Activated CD4-positive, CD25-positive, alpha-beta regulatory T cell treated with anti-CD3 and anti-CD28 coated beads, Interleukin-2, amount 50 U/mL, for 24 hours (primary cell): ENCODE data around the gene SHB.

Experiments
- ATAC-seq, 2 donors: fragments of 150-1000 bp; cut with Tn5 transposase; one replicate each; pipeline ENCODE4 v1.10.0; 2021; ENCODE audit warnings: mild to moderate bottlenecking in 1 of 2, moderate library complexity in 1 of 2

SHB gene

DNA sequence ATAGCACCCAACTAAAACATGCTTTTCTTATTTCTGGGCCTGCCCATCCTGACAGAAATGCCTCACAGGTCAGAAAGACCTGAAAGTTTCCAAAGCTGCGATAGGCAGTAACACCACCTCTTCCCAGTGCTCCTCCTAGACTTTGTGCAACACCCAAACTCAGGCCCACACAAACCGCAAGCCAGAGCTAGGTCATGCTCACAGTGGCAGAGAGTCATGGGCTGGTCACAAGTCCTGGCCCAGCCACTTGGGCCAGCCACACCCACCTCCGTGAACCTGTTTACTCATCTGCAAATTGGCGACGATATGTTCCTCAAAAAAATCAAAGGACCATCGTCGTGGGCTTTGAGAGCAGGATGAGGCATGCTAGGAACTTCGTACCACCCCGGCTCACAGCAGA is 121.0 kb downstream of the SHB start:
- ATAC-seq = no peak

- no peak for ATAC-seq
Measured at GRCh38 chr9:37947471-37947870, 121.6 kb downstream of the SHB start.

DNA sequence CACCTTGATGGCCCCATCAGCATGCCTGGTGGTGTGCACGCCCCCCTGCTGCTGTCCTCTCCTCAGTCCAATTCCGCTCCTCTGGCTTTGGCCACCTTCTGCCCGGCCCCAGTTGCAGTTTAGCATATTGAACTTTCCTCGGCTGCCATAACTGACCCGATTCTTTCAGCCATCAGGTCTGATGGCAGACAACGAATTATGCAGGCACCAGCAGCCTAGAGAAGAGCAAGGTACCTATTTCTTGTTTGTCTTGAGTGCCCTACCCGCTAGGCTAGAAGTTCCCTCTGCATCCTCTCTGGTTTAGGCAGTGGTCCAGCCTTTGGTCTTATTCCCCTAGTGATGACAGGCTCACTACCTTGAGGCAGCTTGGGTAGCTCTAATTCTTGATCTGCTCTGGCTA is 122.1 kb downstream of the SHB start:
- no peak for ATAC-seq

DNA sequence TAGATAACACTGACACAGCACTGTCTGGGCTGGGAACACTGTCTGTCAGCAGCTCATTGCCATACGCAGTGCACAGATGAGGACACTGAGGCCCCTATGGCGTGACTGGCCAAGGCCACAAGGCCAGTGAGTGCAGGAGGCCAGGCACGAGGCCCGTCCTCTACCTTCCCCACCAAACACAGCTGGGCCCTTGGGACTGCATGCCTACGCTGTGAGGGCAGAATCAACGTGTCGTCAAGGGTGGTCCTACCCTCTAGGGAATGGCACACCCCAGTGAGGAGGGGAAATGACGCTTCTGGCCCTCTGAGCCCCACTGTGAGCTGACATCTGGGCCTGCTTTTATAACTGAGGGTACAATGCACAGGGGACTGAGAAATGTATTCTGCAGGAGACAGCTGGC is 123.0 kb downstream of the SHB start:
- ATAC-seq = no peak

- ATAC-seq = no peak
Measured at GRCh38 chr9:37944671-37945481, 124.2 kb downstream of the SHB start.

- no peak for ATAC-seq
Measured at GRCh38 chr9:37944266-37944650, 124.8 kb downstream of the SHB start.

DNA sequence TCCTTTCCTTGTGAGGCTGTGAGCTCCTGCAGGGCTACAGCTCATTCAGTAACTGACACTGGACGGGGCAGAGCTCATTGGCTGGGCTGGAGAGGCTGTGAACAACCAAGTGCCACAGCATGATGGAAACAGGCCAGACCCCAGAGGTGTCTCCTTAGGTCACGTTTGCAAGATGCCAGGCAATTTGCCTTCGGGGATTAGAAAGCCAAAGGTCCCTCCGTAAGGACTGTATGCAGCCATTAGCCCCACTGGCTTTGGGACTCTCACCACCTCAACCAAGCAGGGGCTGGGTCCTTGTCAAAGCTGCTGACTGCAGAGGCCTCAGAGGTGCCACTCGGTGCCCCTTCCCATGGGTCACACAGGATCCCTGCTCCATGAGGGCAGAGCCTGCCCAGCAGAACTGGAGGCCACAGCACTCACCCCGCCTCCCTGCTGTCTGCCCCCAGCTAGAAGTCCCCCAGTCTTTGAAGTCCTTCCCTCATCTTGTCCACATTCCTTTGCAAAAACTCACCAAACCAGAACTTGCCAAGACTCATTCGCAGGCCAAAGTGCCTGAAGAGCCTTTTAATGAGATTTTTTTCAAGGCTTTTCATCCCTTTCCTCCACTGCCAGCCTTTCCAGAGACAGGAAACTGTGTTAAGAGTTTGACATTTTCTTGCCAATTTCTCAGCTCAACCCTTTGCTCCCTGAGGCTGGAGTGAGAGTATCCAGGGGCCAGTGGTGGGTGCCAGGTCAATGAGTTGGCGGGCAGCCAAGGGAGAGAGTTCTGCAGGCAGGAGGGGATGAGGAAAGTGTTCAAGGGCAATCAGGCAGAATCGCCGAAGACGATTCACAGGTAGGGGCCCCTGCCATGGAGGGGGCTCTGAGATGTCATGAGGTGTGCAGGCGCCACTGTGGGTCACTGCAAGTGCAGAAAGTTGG is 125.4 kb downstream of the SHB start:
- ATAC-seq = no peak

DNA sequence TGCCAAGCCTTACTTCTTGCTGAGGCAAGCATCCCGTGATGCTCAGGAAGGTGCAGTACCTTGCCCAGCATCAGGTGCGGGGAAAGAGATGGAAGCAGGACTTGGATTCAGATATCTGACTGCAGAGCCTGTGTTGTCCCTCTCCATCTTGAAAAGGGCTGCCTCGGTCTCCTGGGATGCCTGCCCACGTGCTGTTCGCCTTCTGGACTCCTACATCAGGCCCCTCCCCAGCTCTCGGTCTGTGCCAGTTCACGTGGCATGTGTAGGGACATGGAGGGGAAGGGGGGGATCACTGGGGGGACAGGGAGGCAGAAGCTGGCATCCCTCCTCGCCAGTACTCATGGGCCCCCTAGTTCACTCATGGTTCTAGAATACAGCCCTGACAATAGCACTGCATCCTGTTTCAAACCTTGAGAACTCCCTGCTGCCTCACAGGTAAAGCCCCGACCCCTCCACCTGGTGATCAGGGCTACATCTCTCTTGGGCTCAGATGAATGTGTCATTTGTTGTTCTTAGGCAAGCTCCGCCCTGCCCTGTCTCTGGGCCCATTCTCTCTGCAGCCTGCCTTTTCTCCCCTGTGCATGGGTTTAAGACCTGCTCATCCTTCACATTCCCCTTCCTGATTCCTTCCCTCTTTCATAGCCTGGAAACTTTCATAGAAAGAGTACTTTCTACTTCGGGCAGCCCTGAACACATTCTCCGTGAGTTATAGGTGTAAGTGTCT is 126.2 kb downstream of the SHB start:
- no peak for ATAC-seq

GRCh38 chr9:37941253-37941652 is 127.8 kb downstream of the SHB start:
- no peak for ATAC-seq

GRCh38 chr9:37939575-37940095 is 129.4 kb downstream of the SHB start:
- ATAC-seq = no peak

- ATAC-seq = no peak
Measured at GRCh38 chr9:37938121-37938891, 130.7 kb downstream of the SHB start.

- ATAC-seq = no peak
Measured at GRCh38 chr9:37937366-37937765, 131.7 kb downstream of the SHB start.

- ATAC-seq = no peak
Measured at GRCh38 chr9:37936965-37937364, 132.1 kb downstream of the SHB start.

DNA sequence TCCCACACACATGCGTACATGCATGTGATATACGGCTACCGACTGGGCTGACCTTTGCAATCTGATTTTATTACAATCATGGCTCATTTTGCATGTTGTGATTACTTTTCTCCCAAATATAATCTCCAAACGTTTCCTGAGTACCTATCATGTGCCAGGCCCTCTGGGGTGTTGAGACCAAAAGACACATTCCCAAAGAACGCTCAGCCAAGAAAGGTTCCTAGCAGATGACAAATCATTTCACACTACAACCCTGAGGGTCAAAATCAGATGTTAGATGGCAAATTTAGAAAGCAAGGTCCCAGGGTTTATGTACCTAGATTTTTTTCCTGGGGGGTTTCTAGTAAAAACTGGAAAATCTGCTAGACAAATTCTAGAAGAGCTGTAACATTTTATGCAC is 132.7 kb downstream of the SHB start:
- no peak for ATAC-seq

DNA sequence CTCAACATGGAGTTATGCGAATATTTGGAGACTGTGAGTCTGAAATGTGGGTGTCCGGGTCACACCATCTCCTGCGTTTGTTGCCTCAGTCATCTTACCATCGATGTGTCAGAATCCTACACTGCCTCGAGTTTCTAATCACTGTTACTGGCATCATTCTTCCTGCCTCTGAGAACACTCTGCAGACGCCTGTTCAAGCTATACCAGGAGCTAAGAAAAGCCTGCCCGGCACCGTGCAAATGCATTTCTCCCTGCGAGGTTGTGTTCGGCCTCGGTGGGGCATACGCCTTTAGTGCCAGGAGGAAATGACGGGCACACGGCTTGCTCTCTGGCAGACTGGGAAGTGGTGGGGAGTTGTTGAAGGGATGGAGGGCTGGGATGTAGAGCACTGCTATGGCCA is 133.9 kb downstream of the SHB start:
- no peak for ATAC-seq

DNA sequence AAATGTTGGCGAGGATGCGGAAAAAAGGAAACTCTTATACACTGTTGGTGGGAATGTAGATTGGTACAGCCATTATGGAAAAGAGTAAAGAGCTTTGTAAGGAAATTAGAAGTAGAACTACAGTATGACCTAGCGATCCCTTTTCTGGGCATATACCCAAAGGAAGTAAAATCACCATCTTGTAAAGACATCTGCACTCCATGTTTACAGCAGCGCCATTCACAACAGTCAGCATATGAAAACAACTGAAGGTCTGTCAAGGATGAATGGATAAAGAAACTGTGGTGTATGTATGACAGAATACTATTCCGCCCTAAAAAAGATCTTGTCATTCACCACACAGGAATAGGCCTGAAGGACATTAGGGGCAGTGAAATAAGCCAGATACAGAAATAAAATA is 137.4 kb downstream of the SHB start:
- no peak for ATAC-seq

DNA sequence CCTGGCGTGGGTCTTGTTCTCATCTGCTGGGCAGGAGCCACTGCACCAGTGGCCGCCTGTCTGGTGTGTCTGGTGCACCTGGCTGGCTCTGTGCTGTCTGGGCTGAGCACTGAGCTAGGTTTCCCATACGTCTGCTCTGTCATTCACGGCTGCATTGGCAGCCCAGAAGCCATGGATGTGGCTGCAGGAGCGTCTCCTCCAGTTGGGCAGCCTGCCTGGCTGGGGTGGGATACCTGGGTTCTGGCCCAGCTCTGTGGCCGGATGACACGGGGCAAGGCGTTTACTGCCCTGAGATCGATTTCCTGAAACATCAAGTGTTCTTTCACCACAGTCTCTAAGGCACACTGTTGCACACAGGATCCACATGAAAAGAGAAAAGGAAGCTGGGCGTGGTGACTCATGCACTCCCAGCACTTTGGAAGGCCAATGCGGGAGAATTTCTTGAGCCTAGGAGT is 139.6 kb downstream of the SHB start:
- ATAC-seq = no peak

DNA sequence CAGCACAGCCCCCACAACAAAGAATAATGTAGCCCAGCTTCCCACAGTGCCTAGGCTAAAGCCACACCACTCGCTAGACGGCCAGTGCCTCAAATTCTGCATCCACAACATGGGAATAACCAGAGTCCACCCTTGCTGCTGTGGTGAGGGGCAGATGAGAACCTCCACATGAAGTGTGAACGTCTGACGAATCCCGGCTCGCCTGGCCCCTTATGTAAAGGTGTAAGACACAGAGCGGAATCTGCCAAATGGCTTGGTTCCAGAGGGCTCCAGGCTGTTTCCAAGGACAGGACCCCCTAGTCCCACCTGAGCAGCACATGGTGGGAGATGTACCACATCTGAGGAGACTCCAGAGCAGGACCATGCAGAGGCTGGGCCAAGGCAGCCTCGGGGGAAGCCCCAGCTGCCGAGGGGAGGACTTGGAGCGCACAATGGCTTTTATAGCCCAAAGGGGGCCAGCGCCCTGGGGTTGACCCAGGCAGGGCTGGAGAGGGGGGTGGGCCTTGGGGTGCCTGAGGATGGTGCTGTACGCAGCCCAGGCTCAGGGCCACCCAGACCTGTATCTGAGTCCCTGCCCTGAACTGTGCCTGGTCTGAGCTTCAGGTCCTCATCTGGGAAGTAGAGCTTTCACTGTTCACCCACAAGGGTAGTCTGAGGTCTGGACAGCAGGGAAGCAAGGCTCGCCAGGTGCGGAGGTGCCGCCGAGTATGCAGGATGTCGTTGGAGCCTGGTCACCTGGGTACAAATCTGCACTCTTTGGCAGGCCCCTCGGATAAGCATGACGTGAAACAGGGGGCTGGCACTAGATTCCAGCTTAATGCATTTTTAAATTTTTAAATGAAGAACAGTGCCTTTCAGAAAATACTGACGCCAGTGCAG is 140.2 kb downstream of the SHB start:
- ATAC-seq = no peak

GRCh38 chr9:37927601-37928551 is 141.2 kb downstream of the SHB start:
- no peak for ATAC-seq

DNA sequence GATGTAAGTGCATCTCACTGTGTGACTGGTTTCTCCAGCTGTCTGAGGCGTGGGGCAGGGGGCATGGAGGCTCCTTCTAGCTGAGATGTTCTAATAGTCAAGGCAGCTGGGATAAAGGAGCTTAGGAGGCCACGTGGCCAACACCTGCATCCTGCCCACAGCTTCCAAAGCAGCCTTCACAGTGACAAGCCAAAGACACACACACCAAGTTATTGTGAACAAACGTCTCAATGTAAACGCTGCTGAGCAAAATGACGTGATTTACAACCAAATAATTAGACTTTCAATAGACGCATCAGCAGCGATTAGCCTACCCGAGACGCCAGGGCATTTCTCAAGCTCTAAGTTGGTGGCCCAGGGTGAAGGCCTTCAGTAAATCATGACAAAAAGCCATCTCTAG is 141.9 kb downstream of the SHB start:
- ATAC-seq = no peak
